GM12873 (cell line): ENCODE data around the gene HEXA.

Source experiments
- TF ChIP-seq, protein P1 (sequence below): IDR thresholded peaks from 2 replicates; pipeline ENCODE4 v1.5.1; 2012; ENCODE audit warnings: low read depth, mild to moderate bottlenecking, moderate library complexity, low read length, control low read depth; ENCODE audit not compliant: insufficient read depth; ENCODE audit errors: missing control alignments

HEXA gene

DNA sequence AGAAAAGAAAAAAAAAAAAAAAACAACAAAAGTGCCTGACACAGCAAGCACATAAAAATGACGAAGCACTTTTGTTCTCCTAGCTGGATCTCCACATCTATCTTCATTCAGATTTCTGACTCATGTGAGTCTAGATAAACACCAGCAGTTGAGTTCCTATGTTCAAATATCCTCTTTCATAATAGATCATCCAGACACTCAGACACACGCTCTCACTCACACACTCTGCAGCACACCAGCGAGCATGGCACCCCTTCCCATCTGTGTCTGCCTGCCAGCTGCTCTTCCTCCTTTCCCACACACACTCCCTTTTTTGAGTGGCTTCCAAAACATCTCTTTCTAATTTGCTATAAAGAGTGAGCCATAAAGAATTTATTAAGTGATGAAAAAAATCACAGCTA, 36.0 kb downstream of the HEXA start:
- TF ChIP-seq, protein P1, sequence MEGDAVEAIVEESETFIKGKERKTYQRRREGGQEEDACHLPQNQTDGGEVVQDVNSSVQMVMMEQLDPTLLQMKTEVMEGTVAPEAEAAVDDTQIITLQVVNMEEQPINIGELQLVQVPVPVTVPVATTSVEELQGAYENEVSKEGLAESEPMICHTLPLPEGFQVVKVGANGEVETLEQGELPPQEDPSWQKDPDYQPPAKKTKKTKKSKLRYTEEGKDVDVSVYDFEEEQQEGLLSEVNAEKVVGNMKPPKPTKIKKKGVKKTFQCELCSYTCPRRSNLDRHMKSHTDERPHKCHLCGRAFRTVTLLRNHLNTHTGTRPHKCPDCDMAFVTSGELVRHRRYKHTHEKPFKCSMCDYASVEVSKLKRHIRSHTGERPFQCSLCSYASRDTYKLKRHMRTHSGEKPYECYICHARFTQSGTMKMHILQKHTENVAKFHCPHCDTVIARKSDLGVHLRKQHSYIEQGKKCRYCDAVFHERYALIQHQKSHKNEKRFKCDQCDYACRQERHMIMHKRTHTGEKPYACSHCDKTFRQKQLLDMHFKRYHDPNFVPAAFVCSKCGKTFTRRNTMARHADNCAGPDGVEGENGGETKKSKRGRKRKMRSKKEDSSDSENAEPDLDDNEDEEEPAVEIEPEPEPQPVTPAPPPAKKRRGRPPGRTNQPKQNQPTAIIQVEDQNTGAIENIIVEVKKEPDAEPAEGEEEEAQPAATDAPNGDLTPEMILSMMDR, result no peak

DNA sequence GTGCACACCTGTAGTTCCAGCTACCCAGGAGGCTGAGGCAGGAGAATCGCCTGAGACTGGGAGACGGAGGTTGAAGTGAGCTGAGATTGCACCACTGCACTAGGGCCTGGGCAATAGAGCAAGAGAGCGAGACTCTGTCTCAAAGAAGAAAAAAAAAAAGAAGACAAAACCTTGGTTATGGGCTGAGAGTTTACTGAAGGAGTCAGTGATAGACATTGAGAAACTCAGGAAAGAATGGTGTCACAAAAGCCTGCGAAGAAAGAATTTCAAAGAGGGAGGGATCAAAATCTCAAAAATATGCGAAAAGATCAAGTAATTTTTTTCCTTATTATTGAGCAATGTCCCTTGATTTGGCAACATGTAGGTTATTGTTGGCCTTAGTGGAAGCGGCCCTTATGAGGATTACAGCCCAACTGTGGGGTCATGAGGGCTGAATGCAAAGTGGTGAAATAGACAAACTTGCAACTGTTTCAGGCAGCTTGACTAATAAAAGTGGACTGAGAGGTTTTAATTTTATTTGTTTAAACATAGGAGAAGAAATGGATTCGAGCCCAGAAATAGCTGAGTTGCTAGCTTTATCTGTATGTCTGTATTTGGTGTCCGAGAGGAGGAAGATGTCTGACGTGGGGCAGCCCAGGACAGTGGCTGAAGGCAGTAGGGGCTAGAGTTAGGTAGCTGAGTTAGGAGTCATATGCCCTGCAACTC, 37.0 kb downstream of the HEXA start:
- TF ChIP-seq, protein P1, result no peak

DNA sequence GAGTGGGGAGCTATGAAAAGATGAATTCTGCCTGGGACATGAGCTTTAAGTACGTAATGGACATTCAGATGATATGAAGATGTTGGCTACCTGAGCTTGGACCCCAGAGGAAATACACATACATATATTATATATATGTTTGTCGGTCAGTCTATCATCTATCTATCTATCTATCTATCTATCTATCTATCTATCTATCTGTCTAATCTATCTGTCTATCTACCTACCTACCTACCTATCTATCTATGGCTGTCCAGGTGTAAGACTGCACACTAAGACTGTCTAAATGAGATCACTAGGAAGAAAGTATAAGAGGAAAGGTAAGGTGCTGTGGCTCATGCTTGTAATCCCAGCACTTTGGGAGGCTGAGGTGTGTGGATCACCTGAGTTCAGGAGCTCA, 37.7 kb downstream of the HEXA start:
- TF ChIP-seq, protein P1, result no peak

DNA sequence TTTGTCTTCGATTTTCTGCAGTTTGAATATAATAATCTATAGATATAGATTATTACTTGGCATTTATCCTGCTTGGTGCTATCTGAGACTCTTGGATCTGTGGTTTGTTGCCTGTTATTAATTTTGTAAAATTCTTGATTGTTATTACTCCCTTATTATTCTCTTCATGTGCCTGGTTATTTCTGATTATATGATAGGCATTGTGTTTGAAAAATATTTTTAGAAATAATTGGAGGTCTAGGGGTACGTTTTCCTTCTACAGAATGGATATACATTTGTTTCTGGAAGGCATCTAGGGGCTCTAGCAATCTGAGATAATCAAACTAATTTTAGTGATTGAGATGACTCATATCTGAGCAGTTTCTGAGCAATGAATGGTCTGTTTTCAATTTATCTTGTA, 41.0 kb downstream of the HEXA start:
- TF ChIP-seq, protein P1, result no peak

DNA sequence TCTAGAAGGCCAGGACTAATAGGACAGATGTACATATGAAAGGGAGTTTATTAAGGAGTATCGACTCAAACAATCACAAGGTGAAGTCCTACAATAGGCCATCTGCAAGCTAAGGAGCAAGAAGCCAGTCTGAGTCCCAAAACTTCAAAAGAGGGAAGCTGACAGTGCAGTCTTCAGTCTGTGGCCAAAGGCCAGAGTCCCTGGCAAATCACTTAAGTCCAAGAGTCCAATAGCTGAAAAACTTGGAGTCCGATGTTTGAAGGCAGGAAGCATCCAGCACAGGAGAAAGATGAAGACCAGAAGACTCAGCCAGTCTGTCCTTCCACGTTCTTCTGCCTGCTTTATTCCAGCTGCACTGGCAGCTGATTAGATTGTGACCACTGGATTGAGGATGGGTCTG, 44.8 kb downstream of the HEXA start:
- TF ChIP-seq, protein P1, result no peak

DNA sequence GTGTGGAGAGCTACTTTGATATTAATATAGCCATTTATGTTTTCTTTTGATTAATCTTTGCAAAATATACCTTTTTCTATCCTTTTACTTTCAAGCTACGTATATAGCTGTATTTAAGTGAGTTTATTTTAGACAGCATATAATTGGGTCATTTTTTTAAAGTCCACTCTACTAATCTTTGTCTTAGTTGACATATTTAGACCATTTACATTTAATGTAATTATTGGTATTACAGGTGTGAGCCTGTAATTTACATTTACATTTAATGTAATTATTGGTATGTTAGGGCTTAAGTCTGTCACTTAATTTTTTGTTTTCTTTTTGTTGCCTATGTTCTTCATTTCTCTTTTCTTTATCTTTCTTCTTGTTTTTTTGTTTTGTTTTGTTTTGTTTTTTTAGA, 52.1 kb downstream of the HEXA start:
- TF ChIP-seq, protein P1, result no peak

DNA sequence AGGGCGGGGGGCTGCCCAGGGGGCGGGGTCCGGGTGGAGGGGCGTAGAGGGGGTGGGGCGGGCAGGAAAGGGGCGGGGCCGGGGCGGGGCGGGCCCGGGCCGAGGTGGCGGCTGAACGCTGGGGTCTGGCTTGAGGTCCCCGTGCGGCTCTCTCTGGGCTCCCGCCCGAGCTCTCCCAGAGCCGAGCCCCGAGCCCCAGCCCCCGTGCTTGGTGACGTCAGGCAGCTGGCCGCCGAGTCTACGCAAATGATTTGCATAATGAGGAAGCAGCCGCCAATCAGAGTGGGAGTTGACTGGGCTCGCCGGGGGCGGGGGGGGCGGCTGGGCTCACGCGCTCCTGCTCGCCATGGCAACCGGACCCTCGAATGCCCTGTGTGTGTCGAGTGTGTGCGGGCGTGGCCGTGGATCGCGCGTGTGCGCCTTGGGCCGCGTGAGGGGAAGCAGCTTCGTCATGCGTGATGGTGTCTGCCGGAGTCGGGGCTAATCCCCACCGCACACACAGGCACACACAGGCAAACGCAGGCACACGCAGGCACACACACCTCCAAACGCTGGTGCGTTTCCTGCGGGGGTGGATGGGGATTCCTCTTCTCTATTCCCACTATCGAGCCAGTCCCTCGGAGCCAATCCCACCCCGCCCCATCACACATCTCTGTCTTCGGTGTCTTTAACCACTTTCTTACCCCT, 55.7 kb downstream of the HEXA start, which contains the start of gene CELF6:
Gene CELF6, minus strand, starts transcription at position 173 of the 687 bp plus-strand sequence. CDS start 283 bp downstream, outside the sequence.
- TF ChIP-seq, protein P1, result no peak
